Measurements from ENCODE around the gene PELI1. TPM values are rescaled to one million over a fixed set of nuclear protein-coding genes. Genes with fewer than 3 reads are reported as not detected.

Gene PELI1
- total RNA-seq, 2 donors from 2014 or later, result 23.4 to 30.7 TPM

DNA sequence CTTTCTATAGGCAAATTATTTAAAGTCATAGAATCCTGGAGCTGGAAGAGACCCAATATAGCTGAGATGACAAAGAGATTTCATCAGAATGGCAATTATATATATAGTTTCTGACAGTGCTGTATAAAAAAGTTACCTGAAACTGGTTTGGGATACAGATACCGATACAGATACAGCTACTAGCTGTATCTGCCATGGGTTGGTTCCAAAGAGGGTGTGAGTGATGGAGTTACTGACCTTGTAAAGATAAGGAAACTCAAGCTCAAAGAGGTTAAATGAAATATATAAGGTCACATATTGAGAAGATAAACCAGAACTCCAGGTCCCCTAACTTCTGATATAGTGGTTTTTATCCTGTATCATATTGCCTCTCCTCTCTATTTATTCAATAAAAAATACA is 10.9 kb downstream of the PELI1 start:
- TF ChIP-seq, protein P1, sequence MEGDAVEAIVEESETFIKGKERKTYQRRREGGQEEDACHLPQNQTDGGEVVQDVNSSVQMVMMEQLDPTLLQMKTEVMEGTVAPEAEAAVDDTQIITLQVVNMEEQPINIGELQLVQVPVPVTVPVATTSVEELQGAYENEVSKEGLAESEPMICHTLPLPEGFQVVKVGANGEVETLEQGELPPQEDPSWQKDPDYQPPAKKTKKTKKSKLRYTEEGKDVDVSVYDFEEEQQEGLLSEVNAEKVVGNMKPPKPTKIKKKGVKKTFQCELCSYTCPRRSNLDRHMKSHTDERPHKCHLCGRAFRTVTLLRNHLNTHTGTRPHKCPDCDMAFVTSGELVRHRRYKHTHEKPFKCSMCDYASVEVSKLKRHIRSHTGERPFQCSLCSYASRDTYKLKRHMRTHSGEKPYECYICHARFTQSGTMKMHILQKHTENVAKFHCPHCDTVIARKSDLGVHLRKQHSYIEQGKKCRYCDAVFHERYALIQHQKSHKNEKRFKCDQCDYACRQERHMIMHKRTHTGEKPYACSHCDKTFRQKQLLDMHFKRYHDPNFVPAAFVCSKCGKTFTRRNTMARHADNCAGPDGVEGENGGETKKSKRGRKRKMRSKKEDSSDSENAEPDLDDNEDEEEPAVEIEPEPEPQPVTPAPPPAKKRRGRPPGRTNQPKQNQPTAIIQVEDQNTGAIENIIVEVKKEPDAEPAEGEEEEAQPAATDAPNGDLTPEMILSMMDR (IDR thresholded peaks at IDR 0.05), result no peak
- no peak for ATAC-seq (ENCODE audit: insufficient number of reproducible peaks, low FRiP score, low read depth)

DNA sequence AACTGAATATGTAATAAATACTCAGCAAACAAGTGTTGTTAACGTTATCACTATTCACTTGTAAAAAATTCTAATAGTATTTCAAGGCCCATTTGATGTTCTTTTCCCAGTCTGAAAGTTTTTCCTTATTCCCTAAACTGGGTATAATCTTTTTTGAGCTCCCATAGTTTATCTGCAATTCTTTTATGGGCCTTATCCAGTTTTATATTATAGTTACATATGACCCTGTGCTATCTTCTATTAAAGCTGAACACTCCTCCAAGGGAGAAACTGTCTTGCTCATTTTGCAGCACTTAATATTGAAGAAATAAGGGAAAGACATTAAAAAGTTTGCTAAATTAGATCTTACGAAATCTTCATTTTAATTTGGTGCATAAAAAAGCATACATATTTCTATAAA is 13.9 kb downstream of the PELI1 start:
- no peaks in the 10 kb centered on the region for H3K36me3 ChIP-seq
- no peaks in the 10 kb centered on the region for H3K9me3 ChIP-seq
- TF ChIP-seq, protein P1 (IDR thresholded peaks at IDR 0.05), result no peak
- no peaks in the 10 kb centered on the region for H3K27me3 ChIP-seq (replicated peaks; ENCODE audit: insufficient read depth)
- DNase-seq (ENCODE audit: low spot score) (no peak), ATAC-seq (ENCODE audit: insufficient number of reproducible peaks, low FRiP score, low read depth) (no peak)
- H3K4me1 ChIP-seq (ENCODE audit: control insufficient read depth in 1 of 2, low read depth in 2 of 2), result peaks cover 10 to 15% of the 10 kb centered on the region in 2 donors
- H3K4me3 ChIP-seq, result no peak overlapping the region
- no peak overlapping the region for H3K27ac ChIP-seq

More for the DNA sequence above, 10.9 kb downstream of the PELI1 start:
- Histone ChIP-seq H3K4me1 (ENCODE audit: control insufficient read depth in 1 of 2, low read depth in 2 of 2) (peaks cover 14 to 22% of the 10 kb centered on the region in 2 donors), H3K4me3 (no peak overlapping the region), H3K27me3 (replicated peaks; ENCODE audit: insufficient read depth) (no peaks in the 10 kb centered on the region), H3K36me3 (no peaks in the 10 kb centered on the region), H3K9me3 (no peaks in the 10 kb centered on the region), H3K27ac (no peak overlapping the region)
- no peak for DNase-seq (ENCODE audit: low spot score)

DNA sequence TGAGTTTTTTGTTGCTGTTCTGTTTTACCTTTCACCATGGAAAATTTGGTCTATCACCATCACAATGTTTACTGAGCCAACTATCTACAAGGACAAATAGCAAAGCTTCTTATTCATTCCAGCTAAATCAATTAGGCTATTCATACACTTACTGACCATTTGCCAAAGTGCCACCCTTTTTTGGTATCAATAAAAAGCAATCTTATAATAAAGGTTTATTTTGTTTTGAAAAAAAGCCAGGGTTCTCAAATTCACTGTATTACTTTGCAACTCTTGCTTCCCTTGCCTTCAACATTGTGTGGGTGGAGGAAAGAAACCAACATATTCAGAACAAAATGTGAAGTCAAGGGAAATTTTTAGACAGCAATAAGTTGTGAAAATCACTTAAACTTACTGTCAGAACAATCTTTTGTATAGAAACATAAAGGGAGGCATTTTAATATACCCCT is 15.3 kb downstream of the PELI1 start:
- Histone ChIP-seq H3K27ac (no peak overlapping the region), H3K36me3 (no peaks in the 10 kb centered on the region), H3K4me1 (ENCODE audit: control insufficient read depth in 1 of 2, low read depth in 2 of 2) (peaks cover 4 to 10% of the 10 kb centered on the region in 2 donors), H3K9me3 (no peaks in the 10 kb centered on the region), H3K27me3 (replicated peaks; ENCODE audit: insufficient read depth) (no peaks in the 10 kb centered on the region), H3K4me3 (no peak overlapping the region)
- TF ChIP-seq, protein P1 (IDR thresholded peaks at IDR 0.05), result no peak
- ATAC-seq (ENCODE audit: insufficient number of reproducible peaks, low FRiP score, low read depth) (no peak), DNase-seq (ENCODE audit: low spot score) (no peak)

DNA sequence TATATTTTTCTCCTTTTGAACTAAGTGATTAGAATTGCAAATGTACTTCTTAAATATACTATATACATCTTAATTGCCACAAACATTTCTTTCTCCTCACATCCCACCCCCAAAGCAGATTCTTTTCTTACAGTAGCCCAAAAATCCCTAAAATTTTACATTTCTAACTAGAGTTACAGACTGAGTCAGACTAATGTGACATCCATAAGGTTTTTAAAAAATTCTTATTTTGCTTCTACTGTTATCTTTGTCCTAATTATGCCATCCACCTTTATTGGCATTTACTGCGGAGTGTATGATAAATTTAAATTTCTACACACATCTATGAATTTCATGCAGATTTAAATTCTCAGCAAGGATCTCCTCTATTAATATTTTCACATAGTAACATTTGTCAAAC is 15.8 kb downstream of the PELI1 start:
- no peak overlapping the region for H3K27ac ChIP-seq
- H3K4me3 ChIP-seq, result no peak overlapping the region
- H3K4me1 ChIP-seq (ENCODE audit: control insufficient read depth in 1 of 2, low read depth in 2 of 2), result peaks cover 4 to 10% of the 10 kb centered on the region in 2 donors
- no peaks in the 10 kb centered on the region for H3K36me3 ChIP-seq
- no peak for DNase-seq (ENCODE audit: low spot score)
- ATAC-seq (ENCODE audit: insufficient number of reproducible peaks, low FRiP score, low read depth), result no peak
- TF ChIP-seq, protein P1 (IDR thresholded peaks at IDR 0.05), result no peak
- no peaks in the 10 kb centered on the region for H3K27me3 ChIP-seq (replicated peaks; ENCODE audit: insufficient read depth)
- no peaks in the 10 kb centered on the region for H3K9me3 ChIP-seq

DNA sequence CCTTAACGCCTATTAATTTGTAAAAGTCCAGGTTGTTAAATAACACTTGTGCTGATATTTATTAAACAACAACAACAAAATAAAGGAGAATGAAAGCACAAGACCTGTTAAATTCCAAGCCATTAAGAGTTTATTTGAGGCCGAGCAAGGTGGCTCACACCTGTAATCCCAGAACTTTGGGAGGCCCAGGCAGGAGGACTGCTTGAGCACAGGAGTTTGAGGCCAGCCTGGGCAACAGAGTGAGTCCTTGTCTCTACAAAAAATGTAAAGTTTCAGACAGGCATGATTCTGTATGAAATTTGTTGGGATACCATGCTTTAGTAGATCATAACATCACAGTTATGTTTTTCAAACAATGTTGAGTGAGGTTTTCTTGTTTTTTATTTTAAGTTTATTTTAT is 17.1 kb downstream of the PELI1 start:
- no peak for DNase-seq (ENCODE audit: low spot score)
- Histone ChIP-seq H3K36me3 (no peaks in the 10 kb centered on the region), H3K27ac (no peak overlapping the region), H3K4me1 (ENCODE audit: control insufficient read depth in 1 of 2, low read depth in 2 of 2) (peaks cover 4 to 10% of the 10 kb centered on the region in 2 donors), H3K27me3 (replicated peaks; ENCODE audit: insufficient read depth) (no peaks in the 10 kb centered on the region), H3K9me3 (no peaks in the 10 kb centered on the region), H3K4me3 (no peak overlapping the region)
- TF ChIP-seq, protein P1 (IDR thresholded peaks at IDR 0.05), result no peak
- no peak for ATAC-seq (ENCODE audit: insufficient number of reproducible peaks, low FRiP score, low read depth)
